DMS114 treated with DMSO at 0.1 percent for 48 hours (cell line): ENCODE results near the gene EGFR.

Experiments
- DNase-seq: peaks from one replicate; lab custom pipeline; 2025; ENCODE audit not compliant: unreplicated experiment; lab: John Stamatoyannopoulos, UW

The EGFR gene

GRCh38 chr7:55142919-55143600, 124.2 kb downstream of the EGFR start:
- DNase-seq = no peak

- DNase-seq = no peak
Measured at GRCh38 chr7:55144333-55145317, 125.8 kb downstream of the EGFR start.

GRCh38 chr7:55145606-55146005, 126.8 kb downstream of the EGFR start:
- no peak for DNase-seq

GRCh38 chr7:55147101-55147500, 128.3 kb downstream of the EGFR start:
- no peak for DNase-seq

- DNase-seq = no peak
Measured at GRCh38 chr7:55147736-55148135, 128.9 kb downstream of the EGFR start.

GRCh38 chr7:55148571-55148970, 129.8 kb downstream of the EGFR start:
- no peak for DNase-seq

- DNase-seq = no peak
Measured at GRCh38 chr7:55149001-55149400, 130.2 kb downstream of the EGFR start.

GRCh38 chr7:55150166-55150565, 131.3 kb downstream of the EGFR start:
- no peak for DNase-seq

- no peak for DNase-seq
Measured at GRCh38 chr7:55150709-55151451, 132.1 kb downstream of the EGFR start.

- no peak for DNase-seq
Measured at GRCh38 chr7:55152516-55152915, 133.7 kb downstream of the EGFR start.

GRCh38 chr7:55154096-55154495, 135.3 kb downstream of the EGFR start:
- DNase-seq = no peak

GRCh38 chr7:55155351-55156117, 136.7 kb downstream of the EGFR start:
- no peak for DNase-seq

GRCh38 chr7:55156919-55157763, 138.3 kb downstream of the EGFR start:
- no peak for DNase-seq

- DNase-seq = no peak
Measured at GRCh38 chr7:55157764-55158105, 138.9 kb downstream of the EGFR start.

GRCh38 chr7:55158541-55159382, 139.9 kb downstream of the EGFR start:
- no peak for DNase-seq

GRCh38 chr7:55160539-55160938, 141.7 kb downstream of the EGFR start:
- no peak for DNase-seq

- DNase-seq = no peak
Measured at GRCh38 chr7:55161154-55161687, 142.4 kb downstream of the EGFR start.

- no peak for DNase-seq
Measured at GRCh38 chr7:55162476-55162875, 143.7 kb downstream of the EGFR start.

- DNase-seq = no peak
Measured at GRCh38 chr7:55163733-55164132, 144.9 kb downstream of the EGFR start.
